DMS153 treated with DMSO at 0.1 percent for 48 hours (cell line): ENCODE data around the gene ACKR2.

Source experiments
- DNase-seq: peaks from one replicate; lab custom pipeline; 2025; ENCODE audit not compliant: unreplicated experiment; lab: John Stamatoyannopoulos, UW

The ACKR2 gene

GRCh38 chr3:42809202-42809601, at the start of gene ACKR2:
Gene ACKR2 (plus strand): TSS chr3:42809445. CDS start chr3:42864503, 55,058 bp downstream.
- DNase-seq: no peak

GRCh38 chr3:42762046-42762724, 47.1 kb upstream of the ACKR2 start:
- no peak for DNase-seq

- no peak for DNase-seq
Measured at GRCh38 chr3:42763021-42763420, 46.2 kb upstream of the ACKR2 start.

GRCh38 chr3:42764115-42764514, 45.1 kb upstream of the ACKR2 start:
- no peak for DNase-seq

GRCh38 chr3:42764561-42765295, 44.5 kb upstream of the ACKR2 start:
- DNase-seq: no peak

- no peak for DNase-seq
Measured at GRCh38 chr3:42769477-42770131, 39.6 kb upstream of the ACKR2 start.

GRCh38 chr3:42771271-42771670, 38.0 kb upstream of the ACKR2 start:
- no peak for DNase-seq

GRCh38 chr3:42772670-42773408, 36.4 kb upstream of the ACKR2 start, which contains the start of gene CCDC13:
Gene CCDC13 (minus strand): TSS chr3:42773253. CDS start chr3:42758345, 14,908 bp downstream.
- DNase-seq: peak; percentile 46

- DNase-seq: no peak
Measured at GRCh38 chr3:42773409-42773751, 35.9 kb upstream of the ACKR2 start.

- no peak for DNase-seq
Measured at GRCh38 chr3:42778644-42779043, 30.6 kb upstream of the ACKR2 start.

- DNase-seq: no peak
Measured at GRCh38 chr3:42780398-42780797, 28.8 kb upstream of the ACKR2 start.

- DNase-seq: peak; percentile 26
Measured at GRCh38 chr3:42780892-42781700, 28.1 kb upstream of the ACKR2 start.

- DNase-seq: no peak
Measured at GRCh38 chr3:42786212-42786611, 23.0 kb upstream of the ACKR2 start.

- no peak for DNase-seq
Measured at GRCh38 chr3:42786631-42787030, 22.6 kb upstream of the ACKR2 start.

GRCh38 chr3:42790714-42791229, 18.5 kb upstream of the ACKR2 start:
- DNase-seq: no peak

- no peak for DNase-seq
Measured at GRCh38 chr3:42795621-42796181, 13.5 kb upstream of the ACKR2 start.

GRCh38 chr3:42796332-42796885, 12.8 kb upstream of the ACKR2 start:
- no peak for DNase-seq

- no peak for DNase-seq
Measured at GRCh38 chr3:42799376-42799775, 9.9 kb upstream of the ACKR2 start.

GRCh38 chr3:42800251-42800650, 9.0 kb upstream of the ACKR2 start:
- no peak for DNase-seq
